ENCODE data around the gene GABRR2. TPM values are rescaled to one million over a fixed set of nuclear protein-coding genes. Genes with fewer than 3 reads are reported as not detected.

GABRR2 gene
- total RNA-seq, 6 donors from 2014 or later, result 0.30 to 3.1 (median 1.6) TPM

GRCh38 chr6:89357390-89357789, 42.3 kb upstream of the GABRR2 start:
- no peaks in the 10 kb centered on the region for H3K9me3 ChIP-seq
- WGBS, 2 donors, result 13 to 22% methylated on average over 3 of the region's 3 CpGs
- H3K4me3 ChIP-seq, result peak overlapping the region in 2 of 4 donors; percentile 13 to 26
- H3K4me1 ChIP-seq, result peaks cover 0 to 6% (median 2%) of the 10 kb centered on the region in 4 donors
- H3K27ac ChIP-seq, result peak overlapping the region in 3 of 4 donors; percentile 12 to 50 (median 30)
- TF ChIP-seq POLR2A (IDR thresholded peaks at IDR 0.05) (no peak), EP300 (IDR thresholded peaks at IDR 0.05) (no peak), POLR2AphosphoS5 (IDR thresholded peaks at IDR 0.05) (no peak)
- TF ChIP-seq, protein P1, sequence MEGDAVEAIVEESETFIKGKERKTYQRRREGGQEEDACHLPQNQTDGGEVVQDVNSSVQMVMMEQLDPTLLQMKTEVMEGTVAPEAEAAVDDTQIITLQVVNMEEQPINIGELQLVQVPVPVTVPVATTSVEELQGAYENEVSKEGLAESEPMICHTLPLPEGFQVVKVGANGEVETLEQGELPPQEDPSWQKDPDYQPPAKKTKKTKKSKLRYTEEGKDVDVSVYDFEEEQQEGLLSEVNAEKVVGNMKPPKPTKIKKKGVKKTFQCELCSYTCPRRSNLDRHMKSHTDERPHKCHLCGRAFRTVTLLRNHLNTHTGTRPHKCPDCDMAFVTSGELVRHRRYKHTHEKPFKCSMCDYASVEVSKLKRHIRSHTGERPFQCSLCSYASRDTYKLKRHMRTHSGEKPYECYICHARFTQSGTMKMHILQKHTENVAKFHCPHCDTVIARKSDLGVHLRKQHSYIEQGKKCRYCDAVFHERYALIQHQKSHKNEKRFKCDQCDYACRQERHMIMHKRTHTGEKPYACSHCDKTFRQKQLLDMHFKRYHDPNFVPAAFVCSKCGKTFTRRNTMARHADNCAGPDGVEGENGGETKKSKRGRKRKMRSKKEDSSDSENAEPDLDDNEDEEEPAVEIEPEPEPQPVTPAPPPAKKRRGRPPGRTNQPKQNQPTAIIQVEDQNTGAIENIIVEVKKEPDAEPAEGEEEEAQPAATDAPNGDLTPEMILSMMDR (IDR thresholded peaks at IDR 0.05), result no peak
- no peaks in the 10 kb centered on the region for H3K36me3 ChIP-seq
- no peaks in the 10 kb centered on the region for H3K27me3 ChIP-seq
- no peak for DNase-seq
- ATAC-seq (ENCODE audit: low FRiP score in 2 of 2), result no peak

GRCh38 chr6:89356642-89357170, 41.6 kb upstream of the GABRR2 start:
- Histone ChIP-seq H3K27ac (peak overlapping the region in 1 of 4 donors; percentile 50), H3K4me3 (no peak overlapping the region), H3K36me3 (no peaks in the 10 kb centered on the region), H3K4me1 (peaks cover 0 to 6% (median 2%) of the 10 kb centered on the region in 4 donors), H3K9me3 (no peaks in the 10 kb centered on the region), H3K27me3 (no peaks in the 10 kb centered on the region)
- no peak for ATAC-seq (ENCODE audit: low FRiP score in 2 of 2)
- TF ChIP-seq, protein P1 (IDR thresholded peaks at IDR 0.05), result no peak
- TF ChIP-seq POLR2A (IDR thresholded peaks at IDR 0.05) (no peak), EP300 (IDR thresholded peaks at IDR 0.05) (no peak), POLR2AphosphoS5 (IDR thresholded peaks at IDR 0.05) (no peak)
- WGBS, 2 donors, result 37 to 38% methylated on average over 1 of the region's 1 CpG
- no peak for DNase-seq

DNA sequence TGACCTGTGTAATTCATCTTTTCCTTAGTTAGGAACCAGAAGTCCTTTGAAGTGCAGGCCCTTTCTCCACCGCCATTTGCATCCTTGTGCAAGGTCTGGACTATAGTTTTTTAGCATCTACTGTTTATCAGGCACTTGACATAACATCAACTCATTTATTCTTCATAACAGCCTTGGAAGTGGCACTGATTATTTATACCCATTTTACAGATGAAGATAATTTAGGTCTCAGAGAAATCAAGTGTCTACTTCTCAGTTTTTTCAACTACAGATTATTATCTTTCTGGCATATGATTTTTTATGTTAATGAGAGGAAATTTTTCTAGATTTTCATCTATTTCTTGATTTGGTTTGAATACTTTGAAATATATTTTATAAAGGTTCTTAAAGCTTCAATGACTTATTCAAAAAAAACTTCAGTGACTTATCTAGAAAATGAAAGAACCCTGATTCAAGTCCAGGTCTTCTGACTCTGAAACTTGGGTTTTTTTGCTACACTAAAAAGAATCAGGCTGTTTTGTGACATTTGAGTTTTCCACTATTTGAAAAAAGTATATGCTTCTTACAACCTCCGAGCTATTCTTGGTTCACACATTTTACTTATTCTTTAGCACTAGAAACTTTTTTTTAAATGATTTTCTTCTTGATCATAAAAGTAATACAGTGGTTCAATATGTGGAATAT, 40.6 kb upstream of the GABRR2 start:
- H3K27ac ChIP-seq, result no peak overlapping the region
- H3K4me1 ChIP-seq, result peaks cover 7 to 15% (median 8%) of the 10 kb centered on the region in 4 donors
- no peak for DNase-seq
- no peaks in the 10 kb centered on the region for H3K36me3 ChIP-seq
- H3K4me3 ChIP-seq, result no peak overlapping the region
- ATAC-seq (ENCODE audit: low FRiP score in 2 of 2), result no peak
- TF ChIP-seq EP300 (IDR thresholded peaks at IDR 0.05) (no peak), POLR2A (IDR thresholded peaks at IDR 0.05) (no peak), POLR2AphosphoS5 (IDR thresholded peaks at IDR 0.05) (no peak)
- TF ChIP-seq, protein P1 (IDR thresholded peaks at IDR 0.05), result no peak
- 89 to 92% methylated on average over 2 of the region's 2 CpGs for WGBS, 2 donors
- no peaks in the 10 kb centered on the region for H3K27me3 ChIP-seq
- H3K9me3 ChIP-seq, result no peaks in the 10 kb centered on the region

DNA sequence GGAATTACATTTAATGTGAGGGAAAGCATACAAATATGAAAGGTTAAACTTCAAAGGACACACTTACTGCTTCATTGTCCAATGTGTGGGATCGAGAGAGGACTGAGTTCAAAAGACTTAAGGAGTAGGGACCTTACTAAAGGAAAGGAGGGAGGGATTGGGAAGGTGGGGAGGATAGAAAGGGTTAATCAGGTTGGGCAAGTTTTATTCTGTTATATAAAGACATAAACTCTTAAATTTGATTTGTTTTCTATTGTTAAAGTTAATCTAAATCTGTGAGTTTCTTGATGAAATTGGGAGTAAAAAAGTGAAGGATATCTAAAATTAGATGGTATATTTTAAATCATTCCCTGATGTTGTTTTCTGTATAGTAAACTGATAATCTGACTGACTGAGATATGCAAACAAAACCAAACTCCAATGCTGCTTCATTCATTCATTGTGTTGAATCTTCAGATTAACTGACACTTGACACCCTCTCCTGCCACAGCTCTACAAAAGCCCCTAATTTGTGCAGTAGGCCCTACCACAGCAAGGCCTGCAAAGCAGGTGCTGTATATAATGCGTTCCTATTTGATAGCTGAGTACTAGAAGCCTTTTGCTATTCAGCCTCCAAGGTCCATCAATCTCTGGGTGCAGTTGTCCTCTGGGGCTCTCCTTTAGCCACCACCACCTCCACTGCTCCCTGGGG, 38.7 kb upstream of the GABRR2 start:
- H3K27me3 ChIP-seq, result no peaks in the 10 kb centered on the region
- ATAC-seq (ENCODE audit: low FRiP score in 2 of 2) (no peak), DNase-seq (no peak)
- H3K4me1 ChIP-seq, result peaks cover 20 to 33% (median 23%) of the 10 kb centered on the region in 4 donors
- H3K4me3 ChIP-seq, result no peak overlapping the region
- H3K9me3 ChIP-seq, result no peaks in the 10 kb centered on the region
- 93 to 95% methylated on average over 2 of the region's 2 CpGs for WGBS, 2 donors
- H3K27ac ChIP-seq, result no peak overlapping the region
- no peaks in the 10 kb centered on the region for H3K36me3 ChIP-seq
- no peak for TF ChIP-seq POLR2A (IDR thresholded peaks at IDR 0.05)

DNA sequence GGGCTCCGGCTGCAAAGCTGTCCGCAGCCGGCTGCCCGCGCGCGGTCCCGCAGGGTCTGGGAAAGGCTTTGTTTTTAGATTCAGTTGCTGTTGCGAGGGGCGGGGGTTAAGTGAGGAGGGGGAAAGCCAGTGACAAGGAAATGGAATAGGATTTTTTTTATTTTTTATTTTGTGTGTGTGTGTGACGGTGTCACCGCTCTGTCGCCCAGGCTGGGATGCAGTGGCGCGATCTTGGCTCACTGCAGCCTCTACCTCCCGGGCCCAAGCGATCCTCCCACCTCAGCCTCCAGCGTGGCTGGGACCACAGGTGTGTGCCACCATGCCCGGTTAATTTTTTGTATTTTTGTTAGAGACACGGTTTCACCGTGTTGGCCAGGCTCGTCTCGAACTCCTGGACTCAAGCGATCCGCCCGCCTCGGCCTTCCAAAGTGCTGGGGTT, 38.0 kb upstream of the GABRR2 start:
- H3K4me3 ChIP-seq, result peak overlapping the region; percentile 60 to 69 (median 65)
- no peak for DNase-seq
- no peak for ATAC-seq (ENCODE audit: low FRiP score in 2 of 2)

More for the DNA sequence above, 38.0 kb upstream of the GABRR2 start:
- H3K9me3 ChIP-seq, result no peaks in the 10 kb centered on the region
- WGBS, 2 donors, result 41 to 47% methylated on average over 27 of the region's 27 CpGs
- no peaks in the 10 kb centered on the region for H3K27me3 ChIP-seq
- peaks cover 27 to 40% (median 30%) of the 10 kb centered on the region in 4 donors for H3K4me1 ChIP-seq
- TF ChIP-seq EP300 (IDR thresholded peaks at IDR 0.05) (no peak), POLR2A (IDR thresholded peaks at IDR 0.05) (no peak), POLR2AphosphoS5 (IDR thresholded peaks at IDR 0.05) (no peak)
- TF ChIP-seq, protein P1 (IDR thresholded peaks at IDR 0.05), result no peak
- no peaks in the 10 kb centered on the region for H3K36me3 ChIP-seq
- H3K27ac ChIP-seq, result peak overlapping the region; percentile 97 to 99 (median 98)
